SK-N-SH treated with all-trans-retinoic acid at 6 μM for 48 hours (cell line): ENCODE results near the gene CDC42SE2.

Source experiments
- ATAC-seq: fragments of 200-7000 bp; cut with Tn5 transposase; 3 replicates; pipeline ENCODE4 v1.9.1; 2020; ENCODE audit warnings: mild to moderate bottlenecking, moderate library complexity
- ARNTL ChIP-seq: fragments of 450-650 bp; formaldehyde crosslinking; IDR thresholded peaks from 2 replicates; pipeline ENCODE4 v1.5.0; 2020; ENCODE audit warnings: low read depth, mild to moderate bottlenecking, moderate library complexity, borderline replicate concordance
- BACH2 ChIP-seq: fragments of 250-450 bp; sonication (Bioruptor Pico); IDR thresholded peaks from 2 replicates; pipeline ENCODE4 v1.9.0; 2021; ENCODE audit warnings: mild to moderate bottlenecking, borderline replicate concordance
- CSDC2 ChIP-seq: fragments of 250-450 bp; sonication (Bioruptor Pico); IDR thresholded peaks from 2 replicates; pipeline ENCODE4 v1.5.0; 2020; ENCODE audit warnings: mild to moderate bottlenecking, moderate library complexity
- GLIS3 ChIP-seq: fragments of 250-450 bp; sonication (Bioruptor Pico); IDR thresholded peaks from 2 replicates; pipeline ENCODE4 v1.5.0; 2020; ENCODE audit warnings: mild to moderate bottlenecking, moderate library complexity
- ISL1 ChIP-seq: fragments of 250-450 bp; sonication (Bioruptor Pico); IDR thresholded peaks from 2 replicates; pipeline ENCODE4 v2.1.2; 2022; ENCODE audit warnings: mild to moderate bottlenecking, moderate library complexity
- OSR1 ChIP-seq: fragments of 250-450 bp; sonication (Bioruptor Pico); IDR thresholded peaks from 2 replicates; pipeline ENCODE4 v1.8.0; 2022; ENCODE audit warnings: moderate library complexity, mild to moderate bottlenecking, inconsistent platforms
- PPARA ChIP-seq: fragments of 250-450 bp; sonication (Bioruptor Pico); IDR thresholded peaks from 2 replicates; pipeline ENCODE4 v1.5.0; 2020; ENCODE audit warnings: mild to moderate bottlenecking, borderline replicate concordance
- RARB ChIP-seq: fragments of 250-450 bp; sonication (Bioruptor Pico); IDR thresholded peaks from 2 replicates; pipeline ENCODE4 v1.8.0; 2021; ENCODE audit warnings: mild to moderate bottlenecking, moderate library complexity
- SNAI2 ChIP-seq: fragments of 250-450 bp; sonication (Bioruptor Pico); IDR thresholded peaks from 2 replicates; pipeline ENCODE4 v1.5.0; 2020; ENCODE audit warnings: mild to moderate bottlenecking, moderate library complexity
- TCF4 ChIP-seq: fragments of 250-450 bp; sonication (Bioruptor Pico); IDR thresholded peaks from 2 replicates; pipeline ENCODE4 v1.8.0; 2021; ENCODE audit warnings: mild to moderate bottlenecking, moderate library complexity, borderline replicate concordance
- ZC3H10 ChIP-seq: fragments of 250-450 bp; sonication (Bioruptor Pico); IDR thresholded peaks from 2 replicates; pipeline ENCODE4 v1.5.1; 2021; ENCODE audit warnings: mild to moderate bottlenecking, moderate library complexity
- ZFP3 ChIP-seq: fragments of 250-450 bp; sonication (Bioruptor Pico); IDR thresholded peaks from 2 replicates; pipeline ENCODE4 v1.5.0; 2020; ENCODE audit warnings: mild to moderate bottlenecking, moderate library complexity
- ZFP30 ChIP-seq: fragments of 450-650 bp; formaldehyde crosslinking; IDR thresholded peaks from 2 replicates; pipeline ENCODE4 v1.5.0; 2022; ENCODE audit warnings: mild to moderate bottlenecking, moderate library complexity
- ZNF565 ChIP-seq: fragments of 450-650 bp; formaldehyde crosslinking; conservative IDR thresholded peaks from 2 replicates; pipeline ENCODE4 v1.5.0; 2020; ENCODE audit warnings: low read depth, mild to moderate bottlenecking, moderate library complexity
- ZNF8 ChIP-seq: fragments of 450-650 bp; formaldehyde crosslinking; IDR thresholded peaks from 2 replicates; pipeline ENCODE4 v1.5.0; 2020; ENCODE audit warnings: mild to moderate bottlenecking, moderate library complexity
- TF ChIP-seq, protein P1 (sequence below): fragments of 250-450 bp; sonication (Bioruptor Pico); IDR thresholded peaks from 2 replicates; pipeline ENCODE4 v1.8.0; 2020; ENCODE audit warnings: mild to moderate bottlenecking, moderate library complexity, borderline replicate concordance
- TF ChIP-seq, protein P2 (sequence below): fragments of 250-450 bp; sonication (Bioruptor Pico); IDR thresholded peaks from 2 replicates; pipeline ENCODE4 v1.5.1; 2020; ENCODE audit warnings: low read depth, mild to moderate bottlenecking, moderate library complexity
- TF ChIP-seq, protein P3 (sequence below): fragments of 250-450 bp; sonication (Bioruptor Pico); IDR thresholded peaks from 2 replicates; pipeline ENCODE4 v1.5.1; 2021; ENCODE audit warnings: mild to moderate bottlenecking, moderate library complexity
- TF ChIP-seq, protein P4 (sequence below): fragments of 250-450 bp; sonication (Bioruptor Pico); IDR thresholded peaks from 2 replicates; pipeline ENCODE4 v1.5.0; 2020; ENCODE audit warnings: mild to moderate bottlenecking, moderate library complexity
- TF ChIP-seq, protein P5 (sequence below): fragments of 250-450 bp; sonication (Bioruptor Pico); IDR thresholded peaks from 2 replicates; pipeline ENCODE4 v1.8.0; 2021; ENCODE audit warnings: low read depth, mild to moderate bottlenecking, moderate library complexity, borderline replicate concordance

The CDC42SE2 gene

DNA sequence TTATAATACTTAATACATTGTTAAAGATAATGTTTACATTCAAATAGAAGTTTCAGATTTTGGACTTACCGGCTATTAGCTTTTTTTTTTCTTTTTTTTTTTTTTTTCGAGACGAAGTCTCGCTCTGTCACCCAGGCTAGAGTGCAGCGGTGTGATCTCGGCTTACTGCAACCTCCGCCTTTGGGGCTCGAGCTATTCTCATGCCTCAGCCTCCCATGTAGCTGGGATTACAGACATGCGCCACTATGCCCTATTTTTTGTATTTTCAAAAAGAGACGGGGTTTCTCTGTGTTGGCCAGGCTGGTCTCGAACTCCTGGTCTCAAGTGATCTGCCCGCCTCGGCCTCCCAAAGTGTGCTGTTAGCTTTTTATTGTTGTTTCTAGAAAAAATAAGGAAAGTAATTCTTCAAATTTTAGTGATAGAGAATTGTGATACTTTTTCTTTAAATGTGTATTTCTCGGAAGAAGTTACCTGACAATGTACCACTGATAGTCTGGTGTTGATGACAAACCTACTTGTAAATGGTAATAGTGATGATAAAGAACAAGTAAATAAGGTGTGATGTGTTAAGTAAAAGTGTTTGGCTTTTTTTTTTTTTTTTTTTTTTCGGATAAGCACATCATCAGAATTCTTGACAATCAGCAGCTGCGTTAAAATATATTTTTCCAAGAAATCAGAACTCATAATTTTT is 2.7 kb downstream of the CDC42SE2 start:
- no peak for ATAC-seq
- TF ChIP-seq OSR1 (CRISPR knock-in tag) = no peak
- TF ChIP-seq ZC3H10 (CRISPR knock-in tag) = no peak
- no peak for TF ChIP-seq ISL1
- TF ChIP-seq TCF4 (CRISPR knock-in tag) = no peak
- no peak for TF ChIP-seq CSDC2
- no peak for TF ChIP-seq ARNTL (CRISPR knock-in tag)
- no peak for TF ChIP-seq SNAI2
- TF ChIP-seq ZNF565 (CRISPR knock-in tag) = no peak
- TF ChIP-seq, protein P1, sequence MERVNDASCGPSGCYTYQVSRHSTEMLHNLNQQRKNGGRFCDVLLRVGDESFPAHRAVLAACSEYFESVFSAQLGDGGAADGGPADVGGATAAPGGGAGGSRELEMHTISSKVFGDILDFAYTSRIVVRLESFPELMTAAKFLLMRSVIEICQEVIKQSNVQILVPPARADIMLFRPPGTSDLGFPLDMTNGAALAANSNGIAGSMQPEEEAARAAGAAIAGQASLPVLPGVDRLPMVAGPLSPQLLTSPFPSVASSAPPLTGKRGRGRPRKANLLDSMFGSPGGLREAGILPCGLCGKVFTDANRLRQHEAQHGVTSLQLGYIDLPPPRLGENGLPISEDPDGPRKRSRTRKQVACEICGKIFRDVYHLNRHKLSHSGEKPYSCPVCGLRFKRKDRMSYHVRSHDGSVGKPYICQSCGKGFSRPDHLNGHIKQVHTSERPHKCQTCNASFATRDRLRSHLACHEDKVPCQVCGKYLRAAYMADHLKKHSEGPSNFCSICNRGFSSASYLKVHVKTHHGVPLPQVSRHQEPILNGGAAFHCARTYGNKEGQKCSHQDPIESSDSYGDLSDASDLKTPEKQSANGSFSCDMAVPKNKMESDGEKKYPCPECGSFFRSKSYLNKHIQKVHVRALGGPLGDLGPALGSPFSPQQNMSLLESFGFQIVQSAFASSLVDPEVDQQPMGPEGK = no peak
- no peak for TF ChIP-seq ZNF8 (CRISPR knock-in tag)
- no peak for TF ChIP-seq PPARA (CRISPR knock-in tag)
- TF ChIP-seq, protein P2, sequence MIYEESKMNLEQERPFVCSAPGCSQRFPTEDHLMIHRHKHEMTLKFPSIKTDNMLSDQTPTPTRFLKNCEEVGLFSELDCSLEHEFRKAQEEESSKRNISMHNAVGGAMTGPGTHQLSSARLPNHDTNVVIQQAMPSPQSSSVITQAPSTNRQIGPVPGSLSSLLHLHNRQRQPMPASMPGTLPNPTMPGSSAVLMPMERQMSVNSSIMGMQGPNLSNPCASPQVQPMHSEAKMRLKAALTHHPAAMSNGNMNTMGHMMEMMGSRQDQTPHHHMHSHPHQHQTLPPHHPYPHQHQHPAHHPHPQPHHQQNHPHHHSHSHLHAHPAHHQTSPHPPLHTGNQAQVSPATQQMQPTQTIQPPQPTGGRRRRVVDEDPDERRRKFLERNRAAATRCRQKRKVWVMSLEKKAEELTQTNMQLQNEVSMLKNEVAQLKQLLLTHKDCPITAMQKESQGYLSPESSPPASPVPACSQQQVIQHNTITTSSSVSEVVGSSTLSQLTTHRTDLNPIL (CRISPR knock-in tag) = no peak
- TF ChIP-seq, protein P3, sequence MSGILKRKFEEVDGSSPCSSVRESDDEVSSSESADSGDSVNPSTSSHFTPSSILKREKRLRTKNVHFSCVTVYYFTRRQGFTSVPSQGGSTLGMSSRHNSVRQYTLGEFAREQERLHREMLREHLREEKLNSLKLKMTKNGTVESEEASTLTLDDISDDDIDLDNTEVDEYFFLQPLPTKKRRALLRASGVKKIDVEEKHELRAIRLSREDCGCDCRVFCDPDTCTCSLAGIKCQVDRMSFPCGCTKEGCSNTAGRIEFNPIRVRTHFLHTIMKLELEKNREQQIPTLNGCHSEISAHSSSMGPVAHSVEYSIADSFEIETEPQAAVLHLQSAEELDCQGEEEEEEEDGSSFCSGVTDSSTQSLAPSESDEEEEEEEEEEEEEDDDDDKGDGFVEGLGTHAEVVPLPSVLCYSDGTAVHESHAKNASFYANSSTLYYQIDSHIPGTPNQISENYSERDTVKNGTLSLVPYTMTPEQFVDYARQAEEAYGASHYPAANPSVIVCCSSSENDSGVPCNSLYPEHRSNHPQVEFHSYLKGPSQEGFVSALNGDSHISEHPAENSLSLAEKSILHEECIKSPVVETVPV (CRISPR knock-in tag) = no peak
- TF ChIP-seq ZFP3 (CRISPR knock-in tag) = no peak
- TF ChIP-seq, protein P4, sequence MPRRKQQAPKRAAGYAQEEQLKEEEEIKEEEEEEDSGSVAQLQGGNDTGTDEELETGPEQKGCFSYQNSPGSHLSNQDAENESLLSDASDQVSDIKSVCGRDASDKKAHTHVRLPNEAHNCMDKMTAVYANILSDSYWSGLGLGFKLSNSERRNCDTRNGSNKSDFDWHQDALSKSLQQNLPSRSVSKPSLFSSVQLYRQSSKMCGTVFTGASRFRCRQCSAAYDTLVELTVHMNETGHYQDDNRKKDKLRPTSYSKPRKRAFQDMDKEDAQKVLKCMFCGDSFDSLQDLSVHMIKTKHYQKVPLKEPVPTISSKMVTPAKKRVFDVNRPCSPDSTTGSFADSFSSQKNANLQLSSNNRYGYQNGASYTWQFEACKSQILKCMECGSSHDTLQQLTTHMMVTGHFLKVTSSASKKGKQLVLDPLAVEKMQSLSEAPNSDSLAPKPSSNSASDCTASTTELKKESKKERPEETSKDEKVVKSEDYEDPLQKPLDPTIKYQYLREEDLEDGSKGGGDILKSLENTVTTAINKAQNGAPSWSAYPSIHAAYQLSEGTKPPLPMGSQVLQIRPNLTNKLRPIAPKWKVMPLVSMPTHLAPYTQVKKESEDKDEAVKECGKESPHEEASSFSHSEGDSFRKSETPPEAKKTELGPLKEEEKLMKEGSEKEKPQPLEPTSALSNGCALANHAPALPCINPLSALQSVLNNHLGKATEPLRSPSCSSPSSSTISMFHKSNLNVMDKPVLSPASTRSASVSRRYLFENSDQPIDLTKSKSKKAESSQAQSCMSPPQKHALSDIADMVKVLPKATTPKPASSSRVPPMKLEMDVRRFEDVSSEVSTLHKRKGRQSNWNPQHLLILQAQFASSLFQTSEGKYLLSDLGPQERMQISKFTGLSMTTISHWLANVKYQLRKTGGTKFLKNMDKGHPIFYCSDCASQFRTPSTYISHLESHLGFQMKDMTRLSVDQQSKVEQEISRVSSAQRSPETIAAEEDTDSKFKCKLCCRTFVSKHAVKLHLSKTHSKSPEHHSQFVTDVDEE (CRISPR knock-in tag) = no peak

DNA sequence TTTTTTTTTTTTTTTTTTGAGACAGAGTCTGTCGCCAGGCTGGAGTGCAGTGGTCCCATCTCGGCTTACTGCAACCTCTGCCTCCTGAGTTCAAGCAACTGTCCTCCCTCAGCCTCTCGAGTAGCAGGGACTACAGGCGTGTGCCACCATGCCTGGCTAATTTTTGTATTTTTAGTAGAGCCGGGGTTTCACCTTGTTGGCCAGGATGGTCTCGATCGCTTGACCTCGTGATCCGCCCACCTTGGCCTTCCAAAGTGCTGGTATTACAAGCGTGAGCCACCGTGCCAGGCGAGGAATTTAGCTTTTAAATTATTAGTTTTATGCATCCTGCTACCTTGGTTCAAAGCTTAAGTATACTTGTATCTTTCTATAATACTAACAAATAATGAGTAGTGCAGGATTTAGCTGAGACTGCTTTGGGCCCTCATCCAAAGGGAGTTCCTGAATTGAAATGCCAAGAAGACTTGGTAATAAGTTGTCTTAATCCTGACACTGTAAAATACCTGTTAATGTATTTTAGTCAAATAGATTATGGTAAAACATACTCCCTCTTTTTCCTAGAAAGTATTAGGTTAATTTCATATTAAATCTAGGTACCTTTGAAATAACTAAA is 5.0 kb downstream of the CDC42SE2 start:
- TF ChIP-seq, protein P5, sequence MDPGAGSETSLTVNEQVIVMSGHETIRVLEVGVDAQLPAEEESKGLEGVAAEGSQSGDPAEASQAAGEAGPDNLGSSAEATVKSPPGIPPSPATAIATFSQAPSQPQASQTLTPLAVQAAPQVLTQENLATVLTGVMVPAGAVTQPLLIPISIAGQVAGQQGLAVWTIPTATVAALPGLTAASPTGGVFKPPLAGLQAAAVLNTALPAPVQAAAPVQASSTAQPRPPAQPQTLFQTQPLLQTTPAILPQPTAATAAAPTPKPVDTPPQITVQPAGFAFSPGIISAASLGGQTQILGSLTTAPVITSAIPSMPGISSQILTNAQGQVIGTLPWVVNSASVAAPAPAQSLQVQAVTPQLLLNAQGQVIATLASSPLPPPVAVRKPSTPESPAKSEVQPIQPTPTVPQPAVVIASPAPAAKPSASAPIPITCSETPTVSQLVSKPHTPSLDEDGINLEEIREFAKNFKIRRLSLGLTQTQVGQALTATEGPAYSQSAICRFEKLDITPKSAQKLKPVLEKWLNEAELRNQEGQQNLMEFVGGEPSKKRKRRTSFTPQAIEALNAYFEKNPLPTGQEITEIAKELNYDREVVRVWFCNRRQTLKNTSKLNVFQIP = no peak
- no peak for TF ChIP-seq GLIS3
- TF ChIP-seq RARB (CRISPR knock-in tag) = no peak
- TF ChIP-seq BACH2 = no peak
- TF ChIP-seq, protein P1 = no peak
- no peak for TF ChIP-seq ZC3H10 (CRISPR knock-in tag)
- TF ChIP-seq ZFP30 (CRISPR knock-in tag) = no peak
- TF ChIP-seq ARNTL (CRISPR knock-in tag) = no peak
- TF ChIP-seq, protein P3 (CRISPR knock-in tag) = no peak
- no peak for TF ChIP-seq ZFP3 (CRISPR knock-in tag)
- TF ChIP-seq PPARA (CRISPR knock-in tag) = no peak
- TF ChIP-seq, protein P2 (CRISPR knock-in tag) = no peak
- no peak for TF ChIP-seq ZNF565 (CRISPR knock-in tag)
- no peak for TF ChIP-seq OSR1 (CRISPR knock-in tag)
- TF ChIP-seq TCF4 (CRISPR knock-in tag) = no peak
- TF ChIP-seq CSDC2 = no peak
- no peak for TF ChIP-seq ZNF8 (CRISPR knock-in tag)
- TF ChIP-seq, all 23 proteins: peak for 0
- ATAC-seq = no peak
